Spleen (tissue), 7 donors: ENCODE measurements around the gene FBXO21.

ENCODE experiments used
- POLR2A ChIP-seq, 3 donors: fragments of 450-650 bp; IDR thresholded peaks; one replicate each; pipeline ENCODE4 v1.5.1; 2017; ENCODE audit warnings: antibody characterized with exemption in 3 of 3, mild to moderate bottlenecking in 1 of 3
- POLR2AphosphoS5 ChIP-seq, 3 donors: sonication (generic); formaldehyde crosslinking; IDR thresholded peaks; one replicate each; pipeline ENCODE4 v1.5.1; 2017; ENCODE audit warnings: antibody characterized with exemption in 3 of 3
- TF ChIP-seq, protein P1 (sequence below), 11 experiments: fragments of 200-600 bp in 7 of 11; fragments of 450-650 bp in 4 of 11; sonication (generic) in 4 of 11; IDR thresholded peaks in 8 of 11; conservative IDR thresholded peaks in 3 of 11; 1 replicate in 7 of 11; 2 replicates in 4 of 11; pipeline versions ENCODE4 v1.4.0 to v1.8.0; 2016 to 2021; ENCODE audit warnings: antibody characterized with exemption in 11 of 11, inconsistent platforms in 4 of 11, mild to moderate bottlenecking in 1 of 11
- donor health status: DM: no; HTN: no; CAD: no; lungs with moderate emphysema.
- donor health status: DM: no; HTN: no; CAD: no.
- donor health status: DM: no; HTN: no; CAD: no.

DNA sequence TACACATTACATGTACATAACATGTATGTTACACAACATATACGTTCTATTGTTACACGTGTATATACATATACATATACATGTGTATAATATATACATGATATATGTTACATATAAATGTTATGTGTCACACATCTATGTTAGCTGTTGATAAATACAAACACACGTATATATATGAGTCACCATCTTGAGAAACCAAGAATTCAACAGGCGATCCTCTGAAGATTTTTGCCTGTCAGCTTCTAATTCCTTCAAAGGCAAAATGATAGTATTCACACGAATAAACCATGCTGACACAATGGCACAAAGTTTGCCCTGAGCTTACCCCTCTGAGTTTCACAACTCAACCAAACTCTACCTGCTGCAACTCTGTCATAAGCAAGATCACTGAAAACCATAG is 60.9 kb downstream of the FBXO21 start:
- TF ChIP-seq, protein P1, sequence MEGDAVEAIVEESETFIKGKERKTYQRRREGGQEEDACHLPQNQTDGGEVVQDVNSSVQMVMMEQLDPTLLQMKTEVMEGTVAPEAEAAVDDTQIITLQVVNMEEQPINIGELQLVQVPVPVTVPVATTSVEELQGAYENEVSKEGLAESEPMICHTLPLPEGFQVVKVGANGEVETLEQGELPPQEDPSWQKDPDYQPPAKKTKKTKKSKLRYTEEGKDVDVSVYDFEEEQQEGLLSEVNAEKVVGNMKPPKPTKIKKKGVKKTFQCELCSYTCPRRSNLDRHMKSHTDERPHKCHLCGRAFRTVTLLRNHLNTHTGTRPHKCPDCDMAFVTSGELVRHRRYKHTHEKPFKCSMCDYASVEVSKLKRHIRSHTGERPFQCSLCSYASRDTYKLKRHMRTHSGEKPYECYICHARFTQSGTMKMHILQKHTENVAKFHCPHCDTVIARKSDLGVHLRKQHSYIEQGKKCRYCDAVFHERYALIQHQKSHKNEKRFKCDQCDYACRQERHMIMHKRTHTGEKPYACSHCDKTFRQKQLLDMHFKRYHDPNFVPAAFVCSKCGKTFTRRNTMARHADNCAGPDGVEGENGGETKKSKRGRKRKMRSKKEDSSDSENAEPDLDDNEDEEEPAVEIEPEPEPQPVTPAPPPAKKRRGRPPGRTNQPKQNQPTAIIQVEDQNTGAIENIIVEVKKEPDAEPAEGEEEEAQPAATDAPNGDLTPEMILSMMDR (IDR thresholded peaks at IDR 0.05 in 8 of 11, conservative IDR thresholded peaks at IDR 0.05 in 3 of 11) = no peak
- no peak for TF ChIP-seq POLR2A (IDR thresholded peaks at IDR 0.05)
- no peak for TF ChIP-seq POLR2AphosphoS5 (IDR thresholded peaks at IDR 0.05)
